Keratinocyte (primary cell): ENCODE measurements around the gene TLR9. TPM values are rescaled to one million over a fixed set of nuclear protein-coding genes. Genes with fewer than 3 reads are reported as not detected.

Experiments
- DNase-seq: peaks from one replicate; pipeline ENCODE4 v3.0.0-alpha.2; 2011; ENCODE audit warnings: low read depth, missing footprints, low spot score
- FAIRE-seq: peaks from 2 replicates; lab custom pipeline; 2011; peaks lifted over from hg19 to GRCh38; lab: Jason Lieb, UNC
- H2AFZ ChIP-seq: 2 replicates; pipeline ENCODE4 v1.6.0; 2012; ENCODE audit warnings: low read length, control low read depth, inconsistent platforms; ENCODE audit not compliant: control insufficient read depth
- H3K27ac ChIP-seq: 2 replicates; pipeline ENCODE4 v1.5.1; 2011; ENCODE audit warnings: low read length; ENCODE audit not compliant: control insufficient read depth, insufficient read depth
- H3K27me3 ChIP-seq: 3 replicates; pipeline ENCODE4 v1.6.0; 2011; ENCODE audit warnings: low read length; ENCODE audit not compliant: control insufficient read depth, insufficient read depth; ENCODE audit errors: extremely low read depth
- H3K36me3 ChIP-seq, 2 experiments: 2 replicates in 1 of 2; 3 replicates in 1 of 2; pipeline ENCODE4 v1.5.1; 2011; ENCODE audit warnings: low read length in 2 of 2, mild to moderate bottlenecking in 1 of 2; ENCODE audit not compliant: control insufficient read depth in 2 of 2, insufficient read depth in 2 of 2; ENCODE audit errors: extremely low read depth in 1 of 2
- H3K4me1 ChIP-seq: 3 replicates; pipeline ENCODE4 v1.5.1; 2011; ENCODE audit warnings: low read length; ENCODE audit not compliant: control insufficient read depth, insufficient read depth; ENCODE audit errors: extremely low read depth
- H3K4me2 ChIP-seq: 3 replicates; pipeline ENCODE4 v1.6.0; 2011; ENCODE audit warnings: low read depth, low read length; ENCODE audit not compliant: control insufficient read depth, insufficient read depth; ENCODE audit errors: extremely low read depth
- H3K4me3 ChIP-seq, 3 experiments: fragments of 200-600 bp in 1 of 3; sonication (generic) in 1 of 3; 2 replicates in 2 of 3; 3 replicates in 1 of 3; pipeline ENCODE4 v1.5.1; 2011 to 2016; ENCODE audit warnings: low read length in 3 of 3, mild to moderate bottlenecking in 3 of 3, control low read depth in 2 of 3, inconsistent platforms in 1 of 3, low read depth in 1 of 3, mixed read lengths in 1 of 3, mixed run types in 1 of 3, moderate library complexity in 1 of 3; ENCODE audit not compliant: control insufficient read depth in 2 of 3, insufficient read depth in 2 of 3; ENCODE audit errors: extremely low read depth in 1 of 3
- H3K79me2 ChIP-seq: 2 replicates; pipeline ENCODE4 v1.6.0; 2012; ENCODE audit warnings: low read length; ENCODE audit not compliant: control insufficient read depth, insufficient read depth
- H3K9ac ChIP-seq: 3 replicates; pipeline ENCODE4 v1.6.0; 2011; ENCODE audit warnings: low read length; ENCODE audit not compliant: control insufficient read depth, insufficient read depth; ENCODE audit errors: extremely low read depth
- H3K9me1 ChIP-seq: 3 replicates; pipeline ENCODE4 v1.6.0; 2011; ENCODE audit warnings: low read length; ENCODE audit not compliant: control insufficient read depth, insufficient read depth; ENCODE audit errors: extremely low read depth
- H3K9me3 ChIP-seq: 2 replicates; pipeline ENCODE4 v1.5.1; 2012; ENCODE audit warnings: low read depth, low read length; ENCODE audit not compliant: control insufficient read depth
- H4K20me1 ChIP-seq: 3 replicates; pipeline ENCODE4 v1.6.0; 2011; ENCODE audit warnings: low read length; ENCODE audit not compliant: control insufficient read depth, insufficient read depth; ENCODE audit errors: extremely low read depth
- CTCF ChIP-seq, 3 experiments: IDR thresholded peaks in 1 of 3; conservative IDR thresholded peaks in 1 of 3; optimal IDR thresholded peaks in 1 of 3; 2 replicates in 2 of 3; 3 replicates in 1 of 3; pipeline versions ENCODE3 to v1.5.1; 2011; ENCODE audit warnings: low read length in 3 of 3, mild to moderate bottlenecking in 3 of 3, moderate library complexity in 2 of 3, control low read depth in 1 of 3, inconsistent platforms in 1 of 3; ENCODE audit not compliant: insufficient read depth in 2 of 3; ENCODE audit errors: extremely low read depth in 1 of 3
- EZH2 ChIP-seq: IDR thresholded peaks from one replicate; pipeline ENCODE4 v1.6.1; 2012; ENCODE audit warnings: inconsistent platforms, mild to moderate bottlenecking, low read length, moderate library complexity
- dilution Hi-C: fragments of 300-500 bp; cut with MboI; formaldehyde crosslinking; loops from one replicate; pipeline ENCODE4 v1.7.0; 2020; ENCODE audit warnings: low sequenced_read_pairs; ENCODE audit not compliant: extremely low pct_ligation_motif_present
- polyA plus RNA-seq, 5 experiments: library from polyadenylated mRNA; depleted of rRNA in 3 of 5; stranded (reverse) in 3 of 5; stranded (forward) in 1 of 5; unstranded in 1 of 5; fragments of >200 nt; gene quantifications; 1 replicate in 1 of 5; 2 replicates in 3 of 5; 3 replicates in 1 of 5; pipeline versions ENCODE4 v1.2.1 to v1.2.3, GENCODE V29; 2011 to 2012; ENCODE audit warnings: missing spikeins in 2 of 5, low read depth in 1 of 5, low replicate concordance in 1 of 5

TLR9 gene
- polyA plus RNA-seq, 1 donor (not counting 4 experiments of a cell fraction or from before 2014, with no cell fraction given), result not detected

- H3K79me2 ChIP-seq, result peaks cover 36% of the 10 kb centered on the region
- no peak for FAIRE-seq
Observed at GRCh38 chr3:52259448-52259847, 34.0 kb upstream of the TLR9 start.

GRCh38 chr3:52259035-52259434 lies 33.6 kb upstream of the TLR9 start:
- Histone ChIP-seq H2AFZ (no peak overlapping the region), H3K27me3 (no peaks in the 10 kb centered on the region), H3K4me1 (peaks cover 3% of the 10 kb centered on the region), H3K79me2 (peaks cover 33% of the 10 kb centered on the region), H3K36me3 (peaks cover 41 to 54% of the 10 kb centered on the region in 2 experiments), H3K27ac (no peak overlapping the region), H3K9me1 (no peaks in the 10 kb centered on the region), H3K4me2 (no peak overlapping the region), H3K4me3 (no peak overlapping the region), H3K9ac (no peak overlapping the region), H4K20me1 (peaks cover 2% of the 10 kb centered on the region), H3K9me3 (no peaks in the 10 kb centered on the region)
- DNase-seq, result no peak
- TF ChIP-seq CTCF (optimal IDR thresholded peaks at IDR 0.05 in 1 of 3, IDR thresholded peaks at IDR 0.05 in 1 of 3, conservative IDR thresholded peaks at IDR 0.05 in 1 of 3; ENCODE audit: extremely low read depth in 1 of 3, insufficient read depth in 2 of 3, low read length in 3 of 3) (no peak), EZH2 (no peak)
- no peak for FAIRE-seq
- dilution Hi-C loops, result no loop called here

More at GRCh38 chr3:52259448-52259847, 34.0 kb upstream of the TLR9 start:
- Histone ChIP-seq H3K9me1 (no peaks in the 10 kb centered on the region), H3K4me1 (no peaks in the 10 kb centered on the region), H3K4me2 (no peak overlapping the region), H3K27ac (no peak overlapping the region), H3K36me3 (peaks cover 43 to 57% of the 10 kb centered on the region in 2 experiments), H3K4me3 (no peak overlapping the region), H2AFZ (no peak overlapping the region), H3K27me3 (no peaks in the 10 kb centered on the region), H3K9ac (no peak overlapping the region), H4K20me1 (peaks cover 2% of the 10 kb centered on the region), H3K9me3 (no peaks in the 10 kb centered on the region)
- no peak for DNase-seq
- TF ChIP-seq EZH2 (no peak), CTCF (optimal IDR thresholded peaks at IDR 0.05 in 1 of 3, IDR thresholded peaks at IDR 0.05 in 1 of 3, conservative IDR thresholded peaks at IDR 0.05 in 1 of 3; ENCODE audit: extremely low read depth in 1 of 3, insufficient read depth in 2 of 3, low read length in 3 of 3) (no peak)
- dilution Hi-C loops, result no loop called here
